GM12878 (cell line): ENCODE measurements around the gene MARCHF9. TPM values are rescaled to one million over a fixed set of nuclear protein-coding genes. Genes with fewer than 3 reads are reported as not detected.

Source experiments
- BMI1 ChIP-seq: fragments of 450-650 bp; IDR thresholded peaks from 2 replicates; pipeline ENCODE4 v1.6.1; 2016; ENCODE audit warnings: mild to moderate bottlenecking, moderate library complexity, borderline replicate concordance
- CEBPZ ChIP-seq: fragments of 150-350 bp; IDR thresholded peaks from 2 replicates; pipeline ENCODE4 v1.6.1; 2016; ENCODE audit warnings: low read depth, low read length
- CHD1 ChIP-seq: IDR thresholded peaks from 2 replicates; pipeline ENCODE4 v1.6.1; 2012; ENCODE audit warnings: low read depth, low read length, improper control_type of control experiment
- E2F4 ChIP-seq: IDR thresholded peaks from 2 replicates; pipeline ENCODE4 v1.6.1; 2012; ENCODE audit warnings: low read depth, low read length, improper control_type of control experiment
- E2F8 ChIP-seq: fragments of 450-650 bp; IDR thresholded peaks from 2 replicates; pipeline ENCODE4 v1.6.1; 2018; ENCODE audit warnings: mild to moderate bottlenecking, low read depth, moderate library complexity; ENCODE audit not compliant: partially characterized antibody
- FOXM1 ChIP-seq: IDR thresholded peaks from 2 replicates; pipeline ENCODE4 v1.6.1; 2012; ENCODE audit warnings: low read depth, mild to moderate bottlenecking, inconsistent platforms, low read length, moderate library complexity
- HCFC1 ChIP-seq: fragments of 150-350 bp; IDR thresholded peaks from 2 replicates; pipeline ENCODE4 v1.6.1; 2014; ENCODE audit warnings: low read length
- IKZF1 ChIP-seq: fragments of 450-650 bp; conservative IDR thresholded peaks from 2 replicates; pipeline ENCODE4 v1.6.1; 2017; ENCODE audit warnings: antibody characterized with exemption, mild to moderate bottlenecking
- IRF5 ChIP-seq: fragments of 450-650 bp; IDR thresholded peaks from 2 replicates; pipeline ENCODE4 v1.6.1; 2017; ENCODE audit warnings: borderline replicate concordance
- KDM1A ChIP-seq: fragments of 200-600 bp; sonication (generic); IDR thresholded peaks from 2 replicates; pipeline ENCODE4 v1.6.1; 2016; ENCODE audit warnings: borderline replicate concordance
- MTA3 ChIP-seq: IDR thresholded peaks from 2 replicates; pipeline ENCODE4 v1.6.1; 2012; ENCODE audit warnings: low read length, inconsistent platforms, borderline replicate concordance
- NBN ChIP-seq: fragments of 450-650 bp; IDR thresholded peaks from 2 replicates; pipeline ENCODE4 v1.6.1; 2016
- NFXL1 ChIP-seq: fragments of 450-650 bp; IDR thresholded peaks from 2 replicates; pipeline ENCODE4 v1.6.1; 2017; ENCODE audit warnings: antibody characterized with exemption, mild to moderate bottlenecking, borderline replicate concordance
- NFYA ChIP-seq: IDR thresholded peaks from 2 replicates; pipeline ENCODE4 v1.6.1; 2011; ENCODE audit warnings: low read depth, mild to moderate bottlenecking, low read length, improper control_type of control experiment, borderline replicate concordance
- NRF1 ChIP-seq: conservative IDR thresholded peaks from 2 replicates; pipeline ENCODE4 v1.6.1; 2011; ENCODE audit warnings: mild to moderate bottlenecking, low read depth, low read length, improper control_type of control experiment
- POU2F2 ChIP-seq: IDR thresholded peaks from 3 replicates; pipeline ENCODE4 v1.6.1; 2011; ENCODE audit warnings: low read depth, mild to moderate bottlenecking, low read length, borderline replicate concordance
- SREBF2 ChIP-seq: IDR thresholded peaks from 2 replicates; pipeline ENCODE4 v1.6.1; 2012; ENCODE audit warnings: mild to moderate bottlenecking, low read length
- SRF ChIP-seq, 2 experiments: IDR thresholded peaks; 2 replicates each; pipeline ENCODE4 v1.6.1; 2011; ENCODE audit warnings: low read depth in 2 of 2, low read length in 2 of 2, mild to moderate bottlenecking in 1 of 2, moderate library complexity in 1 of 2
- STAT1 ChIP-seq: fragments of 450-650 bp; conservative IDR thresholded peaks from 2 replicates; pipeline ENCODE4 v1.6.1; 2014; ENCODE audit warnings: antibody characterized with exemption, mild to moderate bottlenecking
- STAT3 ChIP-seq: IDR thresholded peaks from 2 replicates; pipeline ENCODE4 v1.6.1; 2011; ENCODE audit warnings: low read depth, low read length, improper control_type of control experiment
- TARDBP ChIP-seq: IDR thresholded peaks from 2 replicates; pipeline ENCODE4 v1.6.1; 2016; ENCODE audit warnings: borderline replicate concordance
- USF2 ChIP-seq: IDR thresholded peaks from 2 replicates; pipeline ENCODE4 v1.6.1; 2011; ENCODE audit warnings: low read depth, low read length, improper control_type of control experiment, borderline replicate concordance
- YBX1 ChIP-seq: fragments of 450-650 bp; IDR thresholded peaks from 2 replicates; pipeline ENCODE4 v1.6.1; 2016; ENCODE audit warnings: antibody characterized with exemption
- ZNF207 ChIP-seq: fragments of 450-650 bp; IDR thresholded peaks from 2 replicates; pipeline ENCODE4 v1.6.1; 2014; ENCODE audit warnings: antibody characterized with exemption, mild to moderate bottlenecking, borderline replicate concordance
- ZNF24 ChIP-seq: fragments of 450-650 bp; IDR thresholded peaks from 2 replicates; pipeline ENCODE4 v1.6.1; 2017; ENCODE audit warnings: antibody characterized with exemption, mild to moderate bottlenecking
- polyA plus RNA-seq, 11 experiments: library from polyadenylated mRNA; depleted of rRNA in 4 of 11; unstranded in 6 of 11; stranded (reverse) in 5 of 11; fragments of >200 nt; fragmentation: Nextera tagmentation in 4 of 11; fragmentation: Illumina TruSeq in 1 of 11; extraction: Ambion mirVana in 4 of 11; extraction: Trizol in 1 of 11; gene quantifications; 1 replicate in 1 of 11; 2 replicates in 10 of 11; pipeline versions ENCODE4 v1.2.1 to v1.2.3, GENCODE V29; 2011 to 2016; ENCODE audit warnings: inconsistent platforms in 2 of 11, missing spikeins in 2 of 11, low read depth in 1 of 11
- total RNA-seq, 4 experiments: library from RNA; depleted of rRNA in 3 of 4; stranded (reverse); fragments of >200 nt in 3 of 4; fragmentation: Illumina TruSeq in 1 of 4; extraction: Trizol in 1 of 4; gene quantifications; 2 replicates each; pipeline versions ENCODE4 v1.2.1 to v1.2.3, GENCODE V29; 2013 to 2021

Gene MARCHF9
- total and polyA plus RNA-seq, 10 of the 15 experiments (the other 5 are each of a cell fraction or from before 2014, with no cell fraction given): 2.4 to 29.3 (median 13.0) TPM

GRCh38 chr12:57745485-57745881 is 9.4 kb upstream of the MARCHF9 start (continued):
- no peak for TF ChIP-seq KDM1A
- peak; percentile 73; the same call in 1 of the 2 replicates for TF ChIP-seq IKZF1
- TF ChIP-seq STAT1: no peak
- TF ChIP-seq HCFC1: no peak
- TF ChIP-seq NFYA: no peak
- TF ChIP-seq E2F8: peak; percentile 3
- no peak for TF ChIP-seq E2F4
- TF ChIP-seq STAT3: no peak
- TF ChIP-seq SRF (IDR thresholded peaks at IDR 0.05; ENCODE audit: low read depth in 2 of 2, low read length in 2 of 2): no peak
- TF ChIP-seq BMI1: no peak
- TF ChIP-seq NBN: no peak
- no peak for TF ChIP-seq POU2F2
- TF ChIP-seq ZNF24: no peak
- TF ChIP-seq NFXL1: no peak
- TF ChIP-seq NRF1: no peak
- TF ChIP-seq SREBF2: no peak
- TF ChIP-seq FOXM1: no peak
- TF ChIP-seq IRF5: no peak
- no peak for TF ChIP-seq TARDBP
- no peak for TF ChIP-seq CEBPZ
- no peak for TF ChIP-seq YBX1
- no peak for TF ChIP-seq CHD1
- no peak for TF ChIP-seq ZNF207
- no peak for TF ChIP-seq USF2
- peak; percentile 84; the same call in 1 of the 2 replicates for TF ChIP-seq MTA3
